NB4 (cell line): ENCODE measurements around the gene CXCR2.

Experiments used
- CTCF ChIP-seq: IDR thresholded peaks from one replicate; pipeline ENCODE4 v1.5.1; 2012; ENCODE audit warnings: low read depth, low read length
- MAX ChIP-seq: IDR thresholded peaks from 2 replicates; pipeline ENCODE4 v1.6.1; 2011; ENCODE audit warnings: low read depth, low read length
- MYC ChIP-seq: IDR thresholded peaks from 2 replicates; pipeline ENCODE4 v1.6.1; 2011; ENCODE audit warnings: low read depth, low read length
- POLR2A ChIP-seq: IDR thresholded peaks from 2 replicates; pipeline ENCODE4 v1.6.1; 2011; ENCODE audit warnings: mild to moderate bottlenecking; ENCODE audit not compliant: insufficient read length; ENCODE audit errors: extremely low read depth

- no peak for TF ChIP-seq POLR2A
- TF ChIP-seq MAX = no peak
- TF ChIP-seq CTCF = no peak
- no peak for TF ChIP-seq MYC
These were observed 11.7 kb downstream of the CXCR2 start for GRCh38 chr2:218137514-218137913.
